A673 (cell line): ENCODE data around the gene BACH2.

Source experiments
- EZH2 ChIP-seq: fragments of 200-600 bp; sonication (generic); IDR thresholded peaks from 2 replicates; pipeline ENCODE4 v1.6.1; 2017; ENCODE audit warnings: borderline replicate concordance, low read depth, mild to moderate bottlenecking, mixed read lengths, antibody characterized with exemption, low read length; ENCODE audit not compliant: poor library complexity, severe bottlenecking
- TF ChIP-seq, protein P1 (sequence below): fragments of 300-800, 200-600 bp; sonication (generic); conservative IDR thresholded peaks from 2 replicates; pipeline ENCODE4 v1.5.1; 2017; ENCODE audit warnings: low read depth, mild to moderate bottlenecking, antibody characterized with exemption, low read length, moderate library complexity, mixed read lengths

DNA sequence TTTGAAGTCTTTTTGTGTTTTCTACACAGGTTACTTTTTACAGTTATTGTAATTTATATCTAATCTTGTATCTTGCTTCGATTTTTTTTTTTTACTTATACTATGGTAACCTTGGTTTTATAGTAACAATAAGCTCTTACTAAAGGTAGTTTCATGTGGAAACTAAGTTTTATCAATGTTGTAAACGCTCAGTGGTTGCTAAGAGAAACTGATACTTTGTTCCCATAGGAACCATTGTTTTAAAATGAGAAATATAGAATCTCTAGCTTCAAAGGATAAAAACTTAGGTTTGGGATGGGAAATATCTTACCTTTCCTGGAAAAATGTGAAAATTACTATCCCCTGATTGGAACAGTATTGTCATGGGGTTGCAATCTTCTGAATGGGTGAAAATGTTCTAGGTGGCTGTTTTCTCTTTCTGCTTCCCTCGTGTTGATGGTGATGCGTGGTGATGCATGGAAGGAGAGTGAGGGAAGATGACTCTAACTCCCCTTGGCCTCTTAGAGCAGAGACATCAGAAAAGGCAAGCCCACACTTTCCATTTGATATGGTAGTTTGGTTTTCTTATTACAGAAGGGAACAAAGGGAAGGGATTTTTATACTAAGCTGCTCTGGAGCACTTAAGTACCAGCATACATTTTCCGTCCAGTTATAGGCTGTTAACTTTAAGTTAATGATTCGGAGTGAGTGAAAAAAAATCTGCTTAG, 23.5 kb upstream of the BACH2 start:
- TF ChIP-seq, protein P1, sequence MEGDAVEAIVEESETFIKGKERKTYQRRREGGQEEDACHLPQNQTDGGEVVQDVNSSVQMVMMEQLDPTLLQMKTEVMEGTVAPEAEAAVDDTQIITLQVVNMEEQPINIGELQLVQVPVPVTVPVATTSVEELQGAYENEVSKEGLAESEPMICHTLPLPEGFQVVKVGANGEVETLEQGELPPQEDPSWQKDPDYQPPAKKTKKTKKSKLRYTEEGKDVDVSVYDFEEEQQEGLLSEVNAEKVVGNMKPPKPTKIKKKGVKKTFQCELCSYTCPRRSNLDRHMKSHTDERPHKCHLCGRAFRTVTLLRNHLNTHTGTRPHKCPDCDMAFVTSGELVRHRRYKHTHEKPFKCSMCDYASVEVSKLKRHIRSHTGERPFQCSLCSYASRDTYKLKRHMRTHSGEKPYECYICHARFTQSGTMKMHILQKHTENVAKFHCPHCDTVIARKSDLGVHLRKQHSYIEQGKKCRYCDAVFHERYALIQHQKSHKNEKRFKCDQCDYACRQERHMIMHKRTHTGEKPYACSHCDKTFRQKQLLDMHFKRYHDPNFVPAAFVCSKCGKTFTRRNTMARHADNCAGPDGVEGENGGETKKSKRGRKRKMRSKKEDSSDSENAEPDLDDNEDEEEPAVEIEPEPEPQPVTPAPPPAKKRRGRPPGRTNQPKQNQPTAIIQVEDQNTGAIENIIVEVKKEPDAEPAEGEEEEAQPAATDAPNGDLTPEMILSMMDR: no peak
- no peak for TF ChIP-seq EZH2
